ENCODE results near the gene DAPK2.

DAPK2 gene

GRCh38 chr15:63978511-63979261 is 67.6 kb downstream of the DAPK2 start:
- no peak overlapping the region for H3K4me3 ChIP-seq (ENCODE audit: low read length)

DNA sequence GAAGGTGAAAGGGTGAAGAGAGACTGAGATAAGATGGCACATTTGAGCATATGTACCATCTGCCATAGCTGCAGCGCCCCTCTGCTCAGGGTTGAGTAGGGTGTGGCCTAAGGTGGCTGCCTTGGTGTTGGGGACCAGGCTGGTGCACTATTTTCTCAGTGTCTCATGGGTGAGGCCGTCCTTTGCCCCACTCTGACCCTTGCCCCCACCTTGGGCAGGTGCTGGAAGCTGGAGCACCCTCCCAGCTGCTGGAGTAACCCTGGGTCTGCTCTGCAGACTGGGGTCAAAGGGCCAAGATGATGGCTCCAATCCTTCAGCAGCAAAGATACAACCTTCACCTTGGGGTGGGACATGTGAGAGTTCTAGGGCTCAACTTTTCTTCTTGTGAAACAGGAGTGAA is 69.2 kb downstream of the DAPK2 start:
- Histone ChIP-seq H3K79me2 (ENCODE audit: low read length) (no peaks in the 10 kb centered on the region), H3K27me3 (ENCODE audit: low read depth, low read length) (no peaks in the 10 kb centered on the region), H4K20me1 (ENCODE audit: insufficient read depth, low read length) (no peaks in the 10 kb centered on the region), H3K9ac (ENCODE audit: low read length) (no peak overlapping the region), H3K36me3 (replicated peaks; ENCODE audit: low read depth, low read length) (no peaks in the 10 kb centered on the region), H3K4me1 (ENCODE audit: low read length) (peaks cover 7% of the 10 kb centered on the region), H3K27ac (ENCODE audit: low read length) (no peak overlapping the region), H3K4me2 (ENCODE audit: low read length) (no peak overlapping the region), H3K9me3 (ENCODE audit: insufficient read depth, low read length) (no peaks in the 10 kb centered on the region), H3K4me3 (ENCODE audit: low read length) (no peak overlapping the region), H2AFZ (ENCODE audit: low read depth, low read length) (no peak overlapping the region)
- TF ChIP-seq EZH2phosphoT487 (IDR thresholded peaks at IDR 0.05; ENCODE audit: low read depth): no peak
- TF ChIP-seq, protein P1, sequence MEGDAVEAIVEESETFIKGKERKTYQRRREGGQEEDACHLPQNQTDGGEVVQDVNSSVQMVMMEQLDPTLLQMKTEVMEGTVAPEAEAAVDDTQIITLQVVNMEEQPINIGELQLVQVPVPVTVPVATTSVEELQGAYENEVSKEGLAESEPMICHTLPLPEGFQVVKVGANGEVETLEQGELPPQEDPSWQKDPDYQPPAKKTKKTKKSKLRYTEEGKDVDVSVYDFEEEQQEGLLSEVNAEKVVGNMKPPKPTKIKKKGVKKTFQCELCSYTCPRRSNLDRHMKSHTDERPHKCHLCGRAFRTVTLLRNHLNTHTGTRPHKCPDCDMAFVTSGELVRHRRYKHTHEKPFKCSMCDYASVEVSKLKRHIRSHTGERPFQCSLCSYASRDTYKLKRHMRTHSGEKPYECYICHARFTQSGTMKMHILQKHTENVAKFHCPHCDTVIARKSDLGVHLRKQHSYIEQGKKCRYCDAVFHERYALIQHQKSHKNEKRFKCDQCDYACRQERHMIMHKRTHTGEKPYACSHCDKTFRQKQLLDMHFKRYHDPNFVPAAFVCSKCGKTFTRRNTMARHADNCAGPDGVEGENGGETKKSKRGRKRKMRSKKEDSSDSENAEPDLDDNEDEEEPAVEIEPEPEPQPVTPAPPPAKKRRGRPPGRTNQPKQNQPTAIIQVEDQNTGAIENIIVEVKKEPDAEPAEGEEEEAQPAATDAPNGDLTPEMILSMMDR (IDR thresholded peaks at IDR 0.05; ENCODE audit: low read depth, low read length): no peak

More at GRCh38 chr15:63978511-63979261, 67.6 kb downstream of the DAPK2 start:
- Histone ChIP-seq H3K27ac (ENCODE audit: low read length) (no peak overlapping the region), H3K9me3 (ENCODE audit: insufficient read depth, low read length) (no peaks in the 10 kb centered on the region), H2AFZ (ENCODE audit: low read depth, low read length) (no peak overlapping the region), H3K9ac (ENCODE audit: low read length) (no peak overlapping the region), H3K4me1 (ENCODE audit: low read length) (peaks cover 17% of the 10 kb centered on the region), H3K36me3 (replicated peaks; ENCODE audit: low read depth, low read length) (no peaks in the 10 kb centered on the region), H3K27me3 (ENCODE audit: low read depth, low read length) (no peaks in the 10 kb centered on the region), H3K79me2 (ENCODE audit: low read length) (no peaks in the 10 kb centered on the region), H3K4me2 (ENCODE audit: low read length) (no peak overlapping the region), H4K20me1 (ENCODE audit: insufficient read depth, low read length) (no peaks in the 10 kb centered on the region)
- TF ChIP-seq, protein P1 (IDR thresholded peaks at IDR 0.05; ENCODE audit: low read depth, low read length): no peak
- no peak for TF ChIP-seq EZH2phosphoT487 (IDR thresholded peaks at IDR 0.05; ENCODE audit: low read depth)

DNA sequence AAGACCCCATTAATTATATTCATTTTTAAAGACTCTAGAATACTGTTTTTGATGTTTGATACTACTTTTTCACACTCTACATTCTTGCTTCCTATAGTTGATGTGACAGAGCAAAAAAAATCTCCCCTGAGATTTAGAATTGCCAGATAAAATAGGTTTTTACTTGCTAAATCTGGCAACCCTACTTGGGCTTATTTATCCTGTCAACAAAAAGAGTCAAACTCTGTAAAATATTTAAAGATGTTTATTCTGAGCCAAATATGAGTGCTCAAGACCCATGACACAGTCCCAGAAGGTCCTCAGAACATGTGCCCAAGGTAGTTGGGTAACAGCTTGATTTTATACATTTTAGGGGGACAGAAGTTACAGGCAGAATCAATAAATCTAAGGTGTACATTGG is 72.3 kb downstream of the DAPK2 start:
- Histone ChIP-seq H3K36me3 (replicated peaks; ENCODE audit: low read depth, low read length) (no peaks in the 10 kb centered on the region), H3K4me1 (ENCODE audit: low read length) (peaks cover 26% of the 10 kb centered on the region), H3K4me3 (ENCODE audit: low read length) (no peak overlapping the region), H3K79me2 (ENCODE audit: low read length) (no peaks in the 10 kb centered on the region), H3K9ac (ENCODE audit: low read length) (no peak overlapping the region), H3K27me3 (ENCODE audit: low read depth, low read length) (no peaks in the 10 kb centered on the region), H3K27ac (ENCODE audit: low read length) (no peak overlapping the region), H4K20me1 (ENCODE audit: insufficient read depth, low read length) (no peaks in the 10 kb centered on the region), H3K4me2 (ENCODE audit: low read length) (no peak overlapping the region), H2AFZ (ENCODE audit: low read depth, low read length) (no peak overlapping the region), H3K9me3 (ENCODE audit: insufficient read depth, low read length) (no peaks in the 10 kb centered on the region)
- TF ChIP-seq EZH2phosphoT487 (IDR thresholded peaks at IDR 0.05; ENCODE audit: low read depth): no peak
- TF ChIP-seq, protein P1 (IDR thresholded peaks at IDR 0.05; ENCODE audit: low read depth, low read length): no peak

DNA sequence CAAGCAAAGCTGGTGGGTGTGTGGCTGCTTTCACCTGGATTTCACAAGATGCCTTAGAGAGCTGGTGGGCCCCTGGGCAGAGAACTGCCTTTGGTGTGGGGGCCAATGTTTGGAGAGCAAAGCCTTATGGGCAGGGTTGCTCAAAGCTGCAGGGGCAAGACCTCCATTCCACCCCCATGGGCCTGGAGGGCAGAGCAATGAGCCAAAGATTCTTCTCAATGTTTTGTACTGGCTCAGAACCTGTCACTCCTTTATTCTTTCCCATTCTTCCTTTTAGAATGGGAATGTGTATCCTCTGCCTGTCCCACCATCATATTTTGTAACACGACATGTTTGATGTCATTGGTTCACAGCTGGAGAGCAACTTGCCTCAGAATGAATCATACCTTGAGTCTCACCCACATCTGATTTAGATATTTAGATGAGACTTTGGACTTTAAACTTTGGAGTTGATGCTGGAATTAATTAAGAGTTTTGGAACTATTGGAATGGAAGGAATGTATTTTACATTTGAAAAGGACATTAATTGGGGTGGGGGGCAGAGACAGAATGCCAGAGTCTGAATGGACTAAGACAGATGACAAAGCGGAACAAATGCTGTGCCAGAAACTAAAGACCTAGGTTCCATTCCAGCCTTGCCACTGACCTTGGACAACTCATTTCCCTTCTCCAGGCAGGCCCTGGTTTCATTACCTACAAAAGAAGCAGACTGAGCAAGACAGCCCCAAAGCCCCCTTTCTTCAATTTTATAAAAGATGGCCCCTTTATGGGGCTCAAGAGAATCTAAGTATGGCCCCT is 72.9 kb downstream of the DAPK2 start:
- Histone ChIP-seq H3K4me2 (ENCODE audit: low read length) (no peak overlapping the region), H4K20me1 (ENCODE audit: insufficient read depth, low read length) (no peaks in the 10 kb centered on the region), H3K4me1 (ENCODE audit: low read length) (peaks cover 26% of the 10 kb centered on the region), H3K79me2 (ENCODE audit: low read length) (no peaks in the 10 kb centered on the region), H3K9me3 (ENCODE audit: insufficient read depth, low read length) (no peaks in the 10 kb centered on the region), H3K36me3 (replicated peaks; ENCODE audit: low read depth, low read length) (no peaks in the 10 kb centered on the region), H2AFZ (ENCODE audit: low read depth, low read length) (no peak overlapping the region), H3K4me3 (ENCODE audit: low read length) (no peak overlapping the region), H3K9ac (ENCODE audit: low read length) (no peak overlapping the region), H3K27me3 (ENCODE audit: low read depth, low read length) (no peaks in the 10 kb centered on the region), H3K27ac (ENCODE audit: low read length) (no peak overlapping the region)
- TF ChIP-seq, protein P1 (IDR thresholded peaks at IDR 0.05; ENCODE audit: low read depth, low read length): no peak
- no peak for TF ChIP-seq EZH2phosphoT487 (IDR thresholded peaks at IDR 0.05; ENCODE audit: low read depth)

Data from OCI-LY3 (cell line).